ENCODE results near the gene CAMKK1. TPM values are rescaled to one million over a fixed set of nuclear protein-coding genes. Genes with fewer than 3 reads are reported as not detected.
A peak's percentile ranks its signal among the peaks of the same experiment; 100 is the strongest.

CAMKK1 gene
- total RNA-seq, 1 donor from 2014 or later, result 7.8 TPM

DNA sequence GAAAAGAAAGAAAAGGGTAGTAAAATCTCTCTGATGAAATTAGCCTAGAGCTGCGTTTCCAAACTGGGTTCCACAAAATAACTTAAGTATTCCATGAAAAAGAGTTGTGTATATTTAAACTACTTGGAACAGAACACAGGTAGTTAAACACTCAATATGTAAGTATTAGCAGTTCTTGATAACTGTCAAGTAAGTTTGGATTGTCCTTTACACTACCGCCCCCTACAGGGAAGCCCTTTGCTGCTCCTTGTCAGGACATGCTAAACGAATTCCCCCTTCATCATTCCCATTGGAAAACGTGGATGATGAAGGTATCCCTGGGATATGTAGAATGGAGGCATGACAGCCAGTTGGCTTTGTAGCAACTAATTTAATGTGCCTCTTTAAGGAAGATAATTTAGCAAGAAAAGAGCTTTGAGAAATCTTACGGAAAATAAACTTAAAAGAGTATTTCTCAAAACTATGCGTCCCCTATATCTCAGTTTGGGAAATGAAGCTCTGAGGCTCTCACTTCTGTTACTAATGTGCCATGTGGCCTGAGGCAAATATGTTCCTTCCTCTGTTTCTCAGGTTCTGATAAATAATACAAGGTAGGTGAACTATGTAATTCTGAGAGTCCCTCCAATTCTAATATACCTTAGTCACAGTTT is 65.6 kb downstream of the CAMKK1 start:
- H3K27me3 ChIP-seq (ENCODE audit: control insufficient read depth, insufficient read depth, low read length), result no peaks in the 10 kb centered on the region
- DNase-seq (ENCODE audit: low read depth), result peak; percentile 41
- TF ChIP-seq CTCF (IDR thresholded peaks at IDR 0.05; ENCODE audit: insufficient read depth, low read length, poor library complexity, severe bottlenecking), result peak; percentile 81
- no peaks in the 10 kb centered on the region for H3K36me3 ChIP-seq (ENCODE audit: control insufficient read depth, insufficient read depth, low read length)
- no peak overlapping the region for H3K4me3 ChIP-seq (ENCODE audit: low read depth, low read length)

GRCh38 chr17:3826191-3826590 is 66.7 kb downstream of the CAMKK1 start:
- TF ChIP-seq CTCF (IDR thresholded peaks at IDR 0.05; ENCODE audit: insufficient read depth, low read length, poor library complexity, severe bottlenecking), result no peak
- Histone ChIP-seq H3K36me3 (ENCODE audit: control insufficient read depth, insufficient read depth, low read length) (no peaks in the 10 kb centered on the region), H3K4me3 (ENCODE audit: low read depth, low read length) (no peak overlapping the region), H3K27me3 (ENCODE audit: control insufficient read depth, insufficient read depth, low read length) (no peaks in the 10 kb centered on the region)
- no peak for DNase-seq (ENCODE audit: low read depth)

- H3K4me3 ChIP-seq (ENCODE audit: low read depth, low read length), result no peak overlapping the region
- H3K36me3 ChIP-seq (ENCODE audit: control insufficient read depth, insufficient read depth, low read length), result no peaks in the 10 kb centered on the region
- H3K27me3 ChIP-seq (ENCODE audit: control insufficient read depth, insufficient read depth, low read length), result no peaks in the 10 kb centered on the region
- DNase-seq (ENCODE audit: low read depth), result no peak
- TF ChIP-seq CTCF (IDR thresholded peaks at IDR 0.05; ENCODE audit: insufficient read depth, low read length, poor library complexity, severe bottlenecking), result no peak
Measured at GRCh38 chr17:3821101-3821500, 71.8 kb downstream of the CAMKK1 start.

- H3K4me3 ChIP-seq (ENCODE audit: low read depth, low read length), result no peak overlapping the region
- TF ChIP-seq CTCF (IDR thresholded peaks at IDR 0.05; ENCODE audit: insufficient read depth, low read length, poor library complexity, severe bottlenecking), result no peak
- no peaks in the 10 kb centered on the region for H3K27me3 ChIP-seq (ENCODE audit: control insufficient read depth, insufficient read depth, low read length)
- DNase-seq (ENCODE audit: low read depth), result no peak
- no peaks in the 10 kb centered on the region for H3K36me3 ChIP-seq (ENCODE audit: control insufficient read depth, insufficient read depth, low read length)
Measured at GRCh38 chr17:3818786-3819185, 74.1 kb downstream of the CAMKK1 start.

DNA sequence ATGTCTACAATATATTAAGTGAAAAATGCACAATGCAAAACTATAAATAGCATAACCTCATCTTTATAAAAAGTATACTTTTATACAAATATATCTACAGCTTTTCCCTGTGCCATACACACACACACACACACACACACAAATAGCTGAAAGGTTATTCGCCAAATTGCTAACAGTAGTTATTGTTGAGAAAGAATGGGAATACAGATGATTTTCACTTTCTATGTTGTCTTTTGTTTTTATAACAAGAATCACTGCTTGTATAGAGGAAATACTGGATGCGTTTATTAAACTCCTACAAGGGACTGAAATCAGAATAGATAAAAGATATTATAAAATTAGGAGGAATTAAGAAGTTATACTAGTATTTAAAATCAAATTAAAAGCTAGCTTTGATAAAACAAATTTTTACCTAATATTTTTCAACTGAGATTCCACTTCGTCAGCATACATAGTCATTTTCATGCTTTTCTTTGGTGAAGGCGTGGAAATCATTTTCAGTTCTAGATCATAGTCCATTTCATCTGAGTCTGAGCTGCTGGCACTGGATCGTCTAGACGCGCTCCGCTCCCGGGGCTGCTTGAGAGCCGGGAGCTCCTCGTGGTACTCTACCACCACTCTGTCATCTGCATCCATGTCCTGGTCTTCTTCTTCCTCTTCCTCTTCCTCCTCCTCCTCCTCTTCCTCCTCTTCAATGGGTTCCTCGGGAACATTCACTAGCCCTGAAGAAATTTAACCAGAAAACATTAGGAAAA is 74.8 kb downstream of the CAMKK1 start:
- peaks cover 2% of the 10 kb centered on the region for H3K36me3 ChIP-seq (ENCODE audit: control insufficient read depth, insufficient read depth, low read length)
- no peak for DNase-seq (ENCODE audit: low read depth)
- H3K4me3 ChIP-seq (ENCODE audit: low read depth, low read length), result no peak overlapping the region
- no peaks in the 10 kb centered on the region for H3K27me3 ChIP-seq (ENCODE audit: control insufficient read depth, insufficient read depth, low read length)
- no peak for TF ChIP-seq CTCF (IDR thresholded peaks at IDR 0.05; ENCODE audit: insufficient read depth, low read length, poor library complexity, severe bottlenecking)

All from kidney epithelial cell (primary cell).